WTC11 (cell line): Measurements from ENCODE around the gene ATP1B3. TPM values are rescaled to one million over a fixed set of nuclear protein-coding genes. Genes with fewer than 3 reads are reported as not detected.

Source experiments
- ATAC-seq: fragments of 200-7000 bp; cut with Tn5 transposase; 2 replicates; pipeline ENCODE4 v1.10.0; 2021; ENCODE audit warnings: mild to moderate bottlenecking, moderate library complexity
- CTCF ChIA-PET: fragments of 300-600 bp; sonication (Branson Sonifier 250); formaldehyde crosslinking; loops from one replicate; lab custom pipeline; 2021; ENCODE audit warnings: antibody characterized with exemption; lab: Charles Lee
- POLR2A ChIA-PET: fragments of 350-600 bp; sonication (Branson Sonifier 250); formaldehyde crosslinking; loops from one replicate; lab custom pipeline; 2021; ENCODE audit warnings: antibody characterized with exemption; lab: Charles Lee
- DNase-seq: peaks from one replicate; pipeline ENCODE4 v3.0.0; 2021; ENCODE audit warnings: low spot score
- H3K27ac Mint-ChIP-seq: 2 replicates; pipeline ENCODE4 v1.8.0; 2021; ENCODE audit warnings: mixed read lengths
- H3K27me3 Mint-ChIP-seq: 2 replicates; pipeline ENCODE4 v1.8.0; 2021; ENCODE audit warnings: low read depth, mild to moderate bottlenecking, moderate library complexity, mixed read lengths
- H3K36me3 Mint-ChIP-seq: 2 replicates; pipeline ENCODE4 v1.8.0; 2021; ENCODE audit warnings: mixed read lengths
- H3K4me1 Mint-ChIP-seq: 2 replicates; pipeline ENCODE4 v1.8.0; 2022; ENCODE audit warnings: mixed read lengths
- H3K4me3 Mint-ChIP-seq: 2 replicates; pipeline ENCODE4 v1.8.0; 2021; ENCODE audit warnings: mild to moderate bottlenecking, moderate library complexity, mixed read lengths
- H3K9me3 Mint-ChIP-seq: 2 replicates; pipeline ENCODE4 v1.8.0; 2021; ENCODE audit warnings: mixed read lengths
- ELF4 ChIP-seq: sonication (generic); formaldehyde crosslinking; IDR thresholded peaks from 2 replicates; pipeline ENCODE4 v1.8.1; 2022; ENCODE audit warnings: low read depth, mild to moderate bottlenecking, moderate library complexity, missing genetic modification reagents
- NFATC4 ChIP-seq: fragments of 250-450 bp; sonication (Bioruptor Pico); IDR thresholded peaks from 2 replicates; pipeline ENCODE4 v1.9.0; 2021; ENCODE audit warnings: mild to moderate bottlenecking
- ZNF121 ChIP-seq: sonication (generic); formaldehyde crosslinking; IDR thresholded peaks from 2 replicates; pipeline ENCODE4 v1.8.0; 2023; ENCODE audit warnings: missing genetic modification reagents
- ZNF263 ChIP-seq: sonication (generic); formaldehyde crosslinking; IDR thresholded peaks from 2 replicates; pipeline ENCODE4 v1.8.1; 2022; ENCODE audit warnings: low read depth, mild to moderate bottlenecking, moderate library complexity, missing genetic modification reagents
- ZNF671 ChIP-seq: fragments of 250-450 bp; sonication (Bioruptor Pico); IDR thresholded peaks from 2 replicates; pipeline ENCODE4 v1.8.0; 2021; ENCODE audit warnings: mild to moderate bottlenecking
- total RNA-seq: library from RNA; stranded (reverse); gene quantifications from 3 replicates; pipeline ENCODE4 v1.2.3, GENCODE V29; 2021
- TF ChIP-seq, protein P1 (sequence below): sonication (generic); formaldehyde crosslinking; IDR thresholded peaks from 2 replicates; pipeline ENCODE4 v1.8.0; 2022; ENCODE audit warnings: missing genetic modification reagents
- TF ChIP-seq, protein P2 (sequence below): sonication (generic); formaldehyde crosslinking; IDR thresholded peaks from 2 replicates; pipeline ENCODE4 v1.8.1; 2023; ENCODE audit warnings: mild to moderate bottlenecking, missing genetic modification reagents
- TF ChIP-seq, protein P3 (sequence below): fragments of 250-450 bp; sonication (Bioruptor Pico); IDR thresholded peaks from 2 replicates; pipeline ENCODE4 v1.8.0; 2021; ENCODE audit warnings: mild to moderate bottlenecking
- TF ChIP-seq, protein P4 (sequence below): sonication (generic); formaldehyde crosslinking; conservative IDR thresholded peaks from 2 replicates; pipeline ENCODE4 v1.8.1; 2022; ENCODE audit warnings: mild to moderate bottlenecking, missing genetic modification reagents
- TF ChIP-seq, protein P5 (sequence below): fragments of 250-450 bp; sonication (Bioruptor Pico); IDR thresholded peaks from 2 replicates; pipeline ENCODE4 v2.1.2; 2022; ENCODE audit warnings: mild to moderate bottlenecking, moderate library complexity
- TF ChIP-seq, protein P6 (sequence below): fragments of 250-450 bp; sonication (Bioruptor Pico); conservative IDR thresholded peaks from 2 replicates; pipeline ENCODE4 v1.9.0; 2021; ENCODE audit warnings: mild to moderate bottlenecking

Gene ATP1B3
- total RNA-seq, 1 experiment from 2014 or later, result 189 TPM

DNA sequence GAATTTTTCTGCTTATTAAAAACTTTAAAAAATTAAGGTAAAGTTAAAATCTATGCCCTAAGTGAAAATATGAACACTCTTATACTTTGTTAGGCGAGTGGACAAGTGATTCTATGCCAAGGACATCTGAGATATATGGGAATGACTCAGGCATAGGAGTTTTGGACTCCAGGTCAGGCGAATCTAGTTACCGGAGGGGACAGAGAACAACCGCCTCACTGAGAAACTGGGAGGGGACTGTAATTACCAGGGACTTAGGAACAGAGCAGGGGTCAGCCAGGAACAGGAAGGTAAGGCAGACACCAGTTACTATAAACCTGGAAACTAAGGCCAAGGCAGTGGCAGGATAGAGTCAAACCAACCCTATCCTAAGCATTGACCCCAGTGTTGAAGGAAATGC is 16.8 kb upstream of the ATP1B3 start (continued):
- TF ChIP-seq, protein P1, sequence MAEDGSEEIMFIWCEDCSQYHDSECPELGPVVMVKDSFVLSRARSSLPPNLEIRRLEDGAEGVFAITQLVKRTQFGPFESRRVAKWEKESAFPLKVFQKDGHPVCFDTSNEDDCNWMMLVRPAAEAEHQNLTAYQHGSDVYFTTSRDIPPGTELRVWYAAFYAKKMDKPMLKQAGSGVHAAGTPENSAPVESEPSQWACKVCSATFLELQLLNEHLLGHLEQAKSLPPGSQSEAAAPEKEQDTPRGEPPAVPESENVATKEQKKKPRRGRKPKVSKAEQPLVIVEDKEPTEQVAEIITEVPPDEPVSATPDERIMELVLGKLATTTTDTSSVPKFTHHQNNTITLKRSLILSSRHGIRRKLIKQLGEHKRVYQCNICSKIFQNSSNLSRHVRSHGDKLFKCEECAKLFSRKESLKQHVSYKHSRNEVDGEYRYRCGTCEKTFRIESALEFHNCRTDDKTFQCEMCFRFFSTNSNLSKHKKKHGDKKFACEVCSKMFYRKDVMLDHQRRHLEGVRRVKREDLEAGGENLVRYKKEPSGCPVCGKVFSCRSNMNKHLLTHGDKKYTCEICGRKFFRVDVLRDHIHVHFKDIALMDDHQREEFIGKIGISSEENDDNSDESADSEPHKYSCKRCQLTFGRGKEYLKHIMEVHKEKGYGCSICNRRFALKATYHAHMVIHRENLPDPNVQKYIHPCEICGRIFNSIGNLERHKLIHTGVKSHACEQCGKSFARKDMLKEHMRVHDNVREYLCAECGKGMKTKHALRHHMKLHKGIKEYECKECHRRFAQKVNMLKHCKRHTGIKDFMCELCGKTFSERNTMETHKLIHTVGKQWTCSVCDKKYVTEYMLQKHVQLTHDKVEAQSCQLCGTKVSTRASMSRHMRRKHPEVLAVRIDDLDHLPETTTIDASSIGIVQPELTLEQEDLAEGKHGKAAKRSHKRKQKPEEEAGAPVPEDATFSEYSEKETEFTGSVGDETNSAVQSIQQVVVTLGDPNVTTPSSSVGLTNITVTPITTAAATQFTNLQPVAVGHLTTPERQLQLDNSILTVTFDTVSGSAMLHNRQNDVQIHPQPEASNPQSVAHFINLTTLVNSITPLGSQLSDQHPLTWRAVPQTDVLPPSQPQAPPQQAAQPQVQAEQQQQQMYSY (CRISPR knock-in tag), result no peak
- TF ChIP-seq ZNF121 (CRISPR knock-in tag), result no peak
- no peak for TF ChIP-seq NFATC4 (CRISPR knock-in tag)
- TF ChIP-seq, all 79 proteins: peak for 0

DNA sequence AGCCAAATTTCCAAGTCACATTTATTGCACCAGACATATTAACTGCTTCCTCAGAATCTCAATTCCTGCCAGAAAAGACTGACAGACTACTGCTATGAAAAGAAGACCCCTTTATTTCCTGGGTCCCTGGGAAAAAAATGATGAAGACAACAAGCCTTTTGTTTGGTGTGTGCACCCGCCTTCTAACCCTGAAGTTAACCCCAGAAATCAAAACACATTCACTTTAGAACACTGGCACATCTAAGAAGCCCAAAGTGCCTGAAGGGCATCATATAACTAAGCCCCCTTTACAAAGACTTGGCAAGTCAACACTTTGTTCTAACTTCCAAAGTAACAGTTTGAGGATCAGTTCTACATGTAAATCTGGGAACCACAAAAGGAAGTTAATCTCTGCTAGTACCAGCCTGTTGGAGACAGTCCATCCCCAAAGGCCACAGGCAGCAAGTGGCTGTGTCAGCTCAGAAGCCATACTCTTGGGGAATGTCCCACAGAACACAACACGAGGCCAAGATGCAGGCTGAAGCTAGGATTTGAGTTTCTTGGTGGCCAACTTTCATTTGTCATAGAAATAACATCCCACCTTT is 16.3 kb upstream of the ATP1B3 start:
- no peak for DNase-seq
- no peaks in the 10 kb centered on the region for H3K9me3 Mint-ChIP-seq
- no peaks in the 10 kb centered on the region for H3K27me3 Mint-ChIP-seq
- H3K27ac Mint-ChIP-seq, result no peak overlapping the region
- H3K4me3 Mint-ChIP-seq, result no peak overlapping the region
- CTCF ChIA-PET, result interaction anchor here (0.6 to 1.8 kb wide), 4 partner anchors 15 to 215 kb away, joined by 3 to 5 read pairs (median 3); no protein-coding TSS in a partner anchor
- POLR2A ChIA-PET, result no interaction called here
- ATAC-seq, result no peak
- no peaks in the 10 kb centered on the region for H3K36me3 Mint-ChIP-seq
- H3K4me1 Mint-ChIP-seq, result peaks cover 4% of the 10 kb centered on the region; the same call in 1 of the 2 replicates
- TF ChIP-seq ZNF671, result no peak
- TF ChIP-seq, protein P2, sequence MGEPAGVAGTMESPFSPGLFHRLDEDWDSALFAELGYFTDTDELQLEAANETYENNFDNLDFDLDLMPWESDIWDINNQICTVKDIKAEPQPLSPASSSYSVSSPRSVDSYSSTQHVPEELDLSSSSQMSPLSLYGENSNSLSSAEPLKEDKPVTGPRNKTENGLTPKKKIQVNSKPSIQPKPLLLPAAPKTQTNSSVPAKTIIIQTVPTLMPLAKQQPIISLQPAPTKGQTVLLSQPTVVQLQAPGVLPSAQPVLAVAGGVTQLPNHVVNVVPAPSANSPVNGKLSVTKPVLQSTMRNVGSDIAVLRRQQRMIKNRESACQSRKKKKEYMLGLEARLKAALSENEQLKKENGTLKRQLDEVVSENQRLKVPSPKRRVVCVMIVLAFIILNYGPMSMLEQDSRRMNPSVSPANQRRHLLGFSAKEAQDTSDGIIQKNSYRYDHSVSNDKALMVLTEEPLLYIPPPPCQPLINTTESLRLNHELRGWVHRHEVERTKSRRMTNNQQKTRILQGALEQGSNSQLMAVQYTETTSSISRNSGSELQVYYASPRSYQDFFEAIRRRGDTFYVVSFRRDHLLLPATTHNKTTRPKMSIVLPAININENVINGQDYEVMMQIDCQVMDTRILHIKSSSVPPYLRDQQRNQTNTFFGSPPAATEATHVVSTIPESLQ, result no peak
- TF ChIP-seq, protein P3, sequence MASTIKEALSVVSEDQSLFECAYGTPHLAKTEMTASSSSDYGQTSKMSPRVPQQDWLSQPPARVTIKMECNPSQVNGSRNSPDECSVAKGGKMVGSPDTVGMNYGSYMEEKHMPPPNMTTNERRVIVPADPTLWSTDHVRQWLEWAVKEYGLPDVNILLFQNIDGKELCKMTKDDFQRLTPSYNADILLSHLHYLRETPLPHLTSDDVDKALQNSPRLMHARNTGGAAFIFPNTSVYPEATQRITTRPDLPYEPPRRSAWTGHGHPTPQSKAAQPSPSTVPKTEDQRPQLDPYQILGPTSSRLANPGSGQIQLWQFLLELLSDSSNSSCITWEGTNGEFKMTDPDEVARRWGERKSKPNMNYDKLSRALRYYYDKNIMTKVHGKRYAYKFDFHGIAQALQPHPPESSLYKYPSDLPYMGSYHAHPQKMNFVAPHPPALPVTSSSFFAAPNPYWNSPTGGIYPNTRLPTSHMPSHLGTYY, result no peak
- TF ChIP-seq, protein P4, sequence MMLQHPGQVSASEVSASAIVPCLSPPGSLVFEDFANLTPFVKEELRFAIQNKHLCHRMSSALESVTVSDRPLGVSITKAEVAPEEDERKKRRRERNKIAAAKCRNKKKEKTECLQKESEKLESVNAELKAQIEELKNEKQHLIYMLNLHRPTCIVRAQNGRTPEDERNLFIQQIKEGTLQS, result no peak
- no peak for TF ChIP-seq ZNF263 (CRISPR knock-in tag)
- TF ChIP-seq ELF4 (CRISPR knock-in tag), result no peak
- TF ChIP-seq, protein P5, sequence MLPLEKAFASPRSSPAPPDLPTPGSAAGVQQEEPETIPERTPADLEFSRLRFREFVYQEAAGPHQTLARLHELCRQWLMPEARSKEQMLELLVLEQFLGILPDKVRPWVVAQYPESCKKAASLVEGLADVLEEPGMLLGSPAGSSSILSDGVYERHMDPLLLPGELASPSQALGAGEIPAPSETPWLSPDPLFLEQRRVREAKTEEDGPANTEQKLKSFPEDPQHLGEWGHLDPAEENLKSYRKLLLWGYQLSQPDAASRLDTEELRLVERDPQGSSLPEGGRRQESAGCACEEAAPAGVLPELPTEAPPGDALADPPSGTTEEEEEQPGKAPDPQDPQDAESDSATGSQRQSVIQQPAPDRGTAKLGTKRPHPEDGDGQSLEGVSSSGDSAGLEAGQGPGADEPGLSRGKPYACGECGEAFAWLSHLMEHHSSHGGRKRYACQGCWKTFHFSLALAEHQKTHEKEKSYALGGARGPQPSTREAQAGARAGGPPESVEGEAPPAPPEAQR (CRISPR knock-in tag), result no peak
- TF ChIP-seq, protein P6, sequence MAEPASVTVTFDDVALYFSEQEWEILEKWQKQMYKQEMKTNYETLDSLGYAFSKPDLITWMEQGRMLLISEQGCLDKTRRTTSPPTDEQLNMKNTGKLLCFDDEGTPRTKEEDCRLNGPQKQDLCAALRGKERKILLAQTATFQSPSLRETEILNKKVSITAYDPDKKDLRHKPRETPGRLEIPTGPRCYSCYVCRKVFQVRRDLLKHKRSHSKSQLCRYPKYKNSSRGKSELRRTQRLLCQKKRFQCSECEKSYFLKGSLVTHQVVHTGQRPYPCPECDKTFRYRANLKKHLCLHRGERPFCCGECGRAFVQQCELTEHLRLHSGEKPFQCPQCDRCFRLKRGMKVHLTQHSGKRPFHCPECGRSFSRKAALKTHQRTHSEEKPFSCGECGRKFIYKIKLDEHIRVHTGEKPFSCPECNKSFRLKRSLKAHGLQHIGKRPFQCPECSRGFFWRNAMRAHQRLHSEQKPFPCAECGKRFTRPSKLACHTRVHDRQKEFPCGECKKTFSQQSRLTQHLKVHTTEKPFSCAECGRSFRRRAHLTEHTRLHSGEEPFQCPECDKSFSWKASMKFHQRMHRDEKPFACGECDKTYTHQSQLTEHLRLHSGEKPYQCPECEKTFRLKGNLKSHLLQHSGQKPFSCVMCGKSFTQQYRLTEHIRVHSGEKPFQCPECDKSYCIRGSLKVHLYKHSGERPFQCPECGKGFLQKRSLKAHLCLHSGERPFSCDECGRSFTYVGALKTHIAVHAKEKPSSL (CRISPR knock-in tag), result no peak
- TF ChIP-seq, all 79 proteins: peak for 0
